Transverse colon (tissue), 4 donors: ENCODE measurements around the gene BCL6. TPM values are rescaled to one million over a fixed set of nuclear protein-coding genes. Genes with fewer than 3 reads are reported as not detected.
A peak's percentile ranks its signal among the peaks of the same experiment; 100 is the strongest.

Experiments
- DNase-seq: peaks from one replicate; pipeline ENCODE4 v3.0.0-alpha.2; 2019
- H3K27ac ChIP-seq, 4 donors: fragments of 200-600 bp; sonication (generic); 2 replicates each; pipeline ENCODE4 v1.5.1; 2016 to 2018; ENCODE audit warnings: inconsistent platforms in 4 of 4
- H3K27me3 ChIP-seq: fragments of 200-600 bp; sonication (generic); 2 replicates; pipeline ENCODE4 v1.5.1; 2017; ENCODE audit warnings: inconsistent platforms
- H3K36me3 ChIP-seq, 4 donors: fragments of 200-600 bp; sonication (generic); 2 replicates each; pipeline ENCODE4 v1.5.1; 2017 to 2019; ENCODE audit warnings: inconsistent platforms in 4 of 4
- H3K4me1 ChIP-seq, 4 donors: fragments of 200-600 bp; sonication (generic); 2 replicates each; pipeline ENCODE4 v1.5.1; 2017 to 2020; ENCODE audit warnings: inconsistent platforms in 4 of 4
- H3K4me3 ChIP-seq, 4 donors: fragments of 200-600 bp; sonication (generic); 1 replicate in 1 of 4; 2 replicates in 3 of 4; pipeline versions ENCODE4 v1.5.1 to v1.6.1; 2017 to 2019; ENCODE audit warnings: inconsistent platforms in 4 of 4
- H3K9me3 ChIP-seq, 2 donors: fragments of 200-600 bp; sonication (generic); 2 replicates each; pipeline ENCODE4 v1.5.1; 2017 to 2019; ENCODE audit warnings: inconsistent platforms in 2 of 2
- EP300 ChIP-seq: sonication (generic); formaldehyde crosslinking; IDR thresholded peaks from one replicate; pipeline ENCODE4 v1.6.1; 2017; ENCODE audit warnings: antibody characterized with exemption, low read depth
- POLR2A ChIP-seq: fragments of 450-650 bp; IDR thresholded peaks from one replicate; pipeline ENCODE4 v1.6.1; 2016; ENCODE audit warnings: antibody characterized with exemption, mild to moderate bottlenecking, moderate library complexity
- POLR2AphosphoS5 ChIP-seq, 3 donors: sonication (generic); formaldehyde crosslinking; IDR thresholded peaks; one replicate each; pipeline ENCODE4 v1.6.1; 2016; ENCODE audit warnings: antibody characterized with exemption in 3 of 3
- WGBS, 2 donors: methylation state at CpG; one replicate each; pipeline ENCODE4 v1.1.5; 2018; ENCODE audit warnings: low coverage in 1 of 2; 5-methylcytosine and 5-hydroxymethylcytosine counted together
- in situ Hi-C, 4 donors: fragments of 200-750 bp; cut with MboI; loops; one replicate each; pipeline versions ENCODE4 v1.15.0 to v1.15.1; 2017; ENCODE audit warnings: low sequenced_read_pairs in 3 of 4, low pct_ligation_motif_present in 1 of 4, low pct_unique_long_range_greater_than_20kb in 1 of 4
- intact Hi-C: fragments of 100-400 bp; cut with DNase I; formaldehyde crosslinking; loops from one replicate; pipeline ENCODE4 v1.15.1; 2023; ENCODE audit warnings: low total_unique reads
- total RNA-seq, 4 donors: library from RNA; depleted of rRNA; stranded (reverse); fragments of >200 nt; gene quantifications; one replicate each; pipeline ENCODE4 v1.1.0, GENCODE V29; 2016
- TF ChIP-seq, protein P1 (sequence below), 5 experiments: fragments of 200-600 bp in 3 of 5; fragments of 450-650 bp in 2 of 5; sonication (generic) in 3 of 5; IDR thresholded peaks; 1 replicate in 2 of 5; 2 replicates in 3 of 5; pipeline ENCODE4 v1.5.1; 2016 to 2017; ENCODE audit warnings: antibody characterized with exemption in 5 of 5, inconsistent platforms in 3 of 5, mild to moderate bottlenecking in 2 of 5, moderate library complexity in 1 of 5

Gene BCL6
- total RNA-seq, 4 donors from 2014 or later: 18.7 to 65.5 (median 32.5) TPM

DNA sequence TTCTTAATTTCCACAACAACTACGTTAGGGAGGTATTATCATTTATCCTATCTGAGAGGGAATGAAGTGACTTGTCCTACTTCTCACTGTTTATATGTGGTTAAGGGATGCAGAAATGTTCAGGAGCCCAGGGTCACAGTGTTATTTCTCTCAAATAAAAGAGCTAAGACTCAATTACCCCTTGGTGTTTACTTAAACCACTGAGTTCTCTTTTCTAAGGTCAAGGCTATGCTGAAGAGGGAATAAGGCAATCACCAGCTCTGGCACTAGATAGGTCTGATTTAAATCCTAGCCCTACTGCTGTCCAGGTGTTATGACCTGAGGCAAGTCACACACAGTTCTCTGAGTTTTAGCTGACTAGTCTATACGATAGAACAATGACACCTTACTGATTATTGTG is 35.7 kb upstream of the BCL6 start:
- DNase-seq: no peak
- WGBS, 2 donors: 73 to 75% methylated on average over 2 of the region's 2 CpGs
- no peaks in the 10 kb centered on the region for H3K9me3 ChIP-seq
- H3K4me3 ChIP-seq: no peak overlapping the region
- TF ChIP-seq, protein P1, sequence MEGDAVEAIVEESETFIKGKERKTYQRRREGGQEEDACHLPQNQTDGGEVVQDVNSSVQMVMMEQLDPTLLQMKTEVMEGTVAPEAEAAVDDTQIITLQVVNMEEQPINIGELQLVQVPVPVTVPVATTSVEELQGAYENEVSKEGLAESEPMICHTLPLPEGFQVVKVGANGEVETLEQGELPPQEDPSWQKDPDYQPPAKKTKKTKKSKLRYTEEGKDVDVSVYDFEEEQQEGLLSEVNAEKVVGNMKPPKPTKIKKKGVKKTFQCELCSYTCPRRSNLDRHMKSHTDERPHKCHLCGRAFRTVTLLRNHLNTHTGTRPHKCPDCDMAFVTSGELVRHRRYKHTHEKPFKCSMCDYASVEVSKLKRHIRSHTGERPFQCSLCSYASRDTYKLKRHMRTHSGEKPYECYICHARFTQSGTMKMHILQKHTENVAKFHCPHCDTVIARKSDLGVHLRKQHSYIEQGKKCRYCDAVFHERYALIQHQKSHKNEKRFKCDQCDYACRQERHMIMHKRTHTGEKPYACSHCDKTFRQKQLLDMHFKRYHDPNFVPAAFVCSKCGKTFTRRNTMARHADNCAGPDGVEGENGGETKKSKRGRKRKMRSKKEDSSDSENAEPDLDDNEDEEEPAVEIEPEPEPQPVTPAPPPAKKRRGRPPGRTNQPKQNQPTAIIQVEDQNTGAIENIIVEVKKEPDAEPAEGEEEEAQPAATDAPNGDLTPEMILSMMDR (IDR thresholded peaks at IDR 0.05): no peak
- no peak for TF ChIP-seq EP300
- TF ChIP-seq POLR2AphosphoS5 (IDR thresholded peaks at IDR 0.05): no peak
- no peak for TF ChIP-seq POLR2A
- no peaks in the 10 kb centered on the region for H3K36me3 ChIP-seq
- intact Hi-C loops (loop anchor here (5.0 kb wide), 1 partner anchor 1511 kb away; no protein-coding TSS in a partner anchor), in situ Hi-C loops (no loop called here)
- H3K27me3 ChIP-seq: no peaks in the 10 kb centered on the region
- no peaks in the 10 kb centered on the region for H3K4me1 ChIP-seq
- H3K27ac ChIP-seq: no peak overlapping the region

DNA sequence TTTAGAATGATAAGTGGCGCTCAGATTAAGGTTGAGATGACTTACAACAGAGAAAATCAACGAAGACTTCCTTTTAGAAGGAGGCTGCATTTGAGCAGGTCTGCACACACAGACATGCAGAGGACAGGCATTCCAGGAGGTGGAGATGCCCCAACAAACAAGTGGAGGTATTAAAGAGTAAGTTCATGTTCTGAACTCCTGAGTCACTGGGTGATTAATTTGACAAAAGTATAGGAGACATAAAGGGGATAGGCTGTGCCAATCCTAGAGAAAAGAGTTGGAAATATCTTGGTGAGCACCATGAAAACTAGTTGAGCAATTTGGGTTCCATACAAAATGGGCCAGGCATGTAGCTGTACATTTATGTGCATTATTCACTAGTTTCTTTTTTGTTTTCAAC is 33.5 kb upstream of the BCL6 start:
- H3K36me3 ChIP-seq: no peaks in the 10 kb centered on the region
- no peak overlapping the region for H3K27ac ChIP-seq
- in situ Hi-C loops: no loop called here
- H3K9me3 ChIP-seq: no peaks in the 10 kb centered on the region
- TF ChIP-seq POLR2A (no peak), POLR2AphosphoS5 (IDR thresholded peaks at IDR 0.05) (no peak), EP300 (no peak)
- TF ChIP-seq, protein P1 (IDR thresholded peaks at IDR 0.05): no peak
- intact Hi-C loops: no loop called here
- H3K27me3 ChIP-seq: no peaks in the 10 kb centered on the region
- WGBS, 2 donors: 98 to 100% methylated on average over 2 of the region's 2 CpGs
- no peak overlapping the region for H3K4me3 ChIP-seq
- no peaks in the 10 kb centered on the region for H3K4me1 ChIP-seq
- no peak for DNase-seq

DNA sequence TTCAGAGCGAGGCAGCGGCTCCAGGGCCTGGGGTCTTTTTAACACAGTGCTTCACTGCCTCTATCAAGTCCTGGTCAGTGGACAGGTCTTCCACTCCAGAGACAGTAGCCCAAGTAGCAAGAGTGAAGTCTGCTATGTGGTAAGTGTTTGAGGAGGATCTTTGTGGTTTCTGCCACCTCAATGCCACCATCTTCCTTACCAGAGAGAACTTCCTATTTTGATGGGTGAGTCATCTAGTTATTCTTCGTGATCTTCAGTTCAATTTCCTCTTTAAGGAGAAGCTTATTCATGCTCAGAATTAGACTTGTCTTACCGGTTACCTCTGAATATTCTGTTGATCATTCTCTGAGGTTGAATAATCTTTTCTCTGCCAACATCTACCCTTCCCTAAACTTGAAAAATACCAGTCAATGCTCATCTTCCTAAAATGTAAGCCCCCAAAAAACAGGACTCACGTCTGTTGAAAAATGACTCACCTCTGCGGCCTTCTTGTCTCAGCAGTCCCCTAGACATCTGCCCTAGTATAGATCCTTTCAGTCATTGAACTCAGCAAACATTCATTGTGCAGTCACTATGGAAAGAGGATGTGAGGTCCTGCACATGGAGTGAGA is 32.2 kb upstream of the BCL6 start:
- Histone ChIP-seq H3K9me3 (no peaks in the 10 kb centered on the region), H3K36me3 (no peaks in the 10 kb centered on the region), H3K27me3 (no peaks in the 10 kb centered on the region), H3K27ac (peak overlapping the region in 1 of 4 donors; percentile 16), H3K4me1 (no peaks in the 10 kb centered on the region), H3K4me3 (no peak overlapping the region)
- intact Hi-C loops: no loop called here
- in situ Hi-C loops: no loop called here
- TF ChIP-seq, protein P1 (IDR thresholded peaks at IDR 0.05): no peak
- TF ChIP-seq POLR2AphosphoS5 (IDR thresholded peaks at IDR 0.05): no peak
- DNase-seq: no peak
- 65 to 73% methylated on average over 5 to 6 of the region's 6 CpGs for WGBS, 2 donors

DNA sequence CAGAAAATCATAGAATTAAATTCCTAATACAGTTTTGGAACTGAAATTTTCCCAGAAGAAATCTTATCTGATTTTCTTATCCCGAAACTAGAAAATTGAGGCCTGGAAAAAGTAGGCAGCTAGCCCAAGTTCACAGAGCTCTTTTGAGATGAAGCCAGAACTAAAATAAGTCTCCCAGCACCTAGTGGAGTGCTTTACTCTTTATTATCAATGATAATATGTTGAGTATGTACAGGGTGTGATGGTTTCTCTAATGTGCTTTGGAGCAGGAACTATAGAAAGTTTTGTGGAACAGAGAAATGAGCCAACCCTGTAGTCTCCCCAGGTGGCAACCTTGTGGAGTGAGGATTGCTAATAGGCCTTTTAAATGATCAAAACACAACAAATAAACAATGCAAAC is 30.3 kb upstream of the BCL6 start:
- in situ Hi-C loops: no loop called here
- no peak for TF ChIP-seq EP300
- no peak for TF ChIP-seq POLR2A
- TF ChIP-seq POLR2AphosphoS5 (IDR thresholded peaks at IDR 0.05): no peak
- TF ChIP-seq, protein P1 (IDR thresholded peaks at IDR 0.05): no peak

More for the DNA sequence above, 30.3 kb upstream of the BCL6 start:
- H3K36me3 ChIP-seq: no peaks in the 10 kb centered on the region
- H3K27me3 ChIP-seq: no peaks in the 10 kb centered on the region
- no peak overlapping the region for H3K4me3 ChIP-seq
- 94 to 100% methylated on average over 1 of the region's 1 CpG for WGBS, 2 donors
- H3K4me1 ChIP-seq: no peaks in the 10 kb centered on the region
- intact Hi-C loops: no loop called here
- H3K9me3 ChIP-seq: no peaks in the 10 kb centered on the region
- H3K27ac ChIP-seq: no peak overlapping the region
- DNase-seq: no peak
